Measurements from ENCODE around the gene ASB16. TPM values are rescaled to one million over a fixed set of nuclear protein-coding genes. Genes with fewer than 3 reads are reported as not detected.

ASB16 gene
- total and polyA plus RNA-seq, 9 of the 15 experiments (the other 6 are each of a cell fraction or from before 2014, with no cell fraction given) = 0.03 to 0.07 TPM; not detected in 7

DNA sequence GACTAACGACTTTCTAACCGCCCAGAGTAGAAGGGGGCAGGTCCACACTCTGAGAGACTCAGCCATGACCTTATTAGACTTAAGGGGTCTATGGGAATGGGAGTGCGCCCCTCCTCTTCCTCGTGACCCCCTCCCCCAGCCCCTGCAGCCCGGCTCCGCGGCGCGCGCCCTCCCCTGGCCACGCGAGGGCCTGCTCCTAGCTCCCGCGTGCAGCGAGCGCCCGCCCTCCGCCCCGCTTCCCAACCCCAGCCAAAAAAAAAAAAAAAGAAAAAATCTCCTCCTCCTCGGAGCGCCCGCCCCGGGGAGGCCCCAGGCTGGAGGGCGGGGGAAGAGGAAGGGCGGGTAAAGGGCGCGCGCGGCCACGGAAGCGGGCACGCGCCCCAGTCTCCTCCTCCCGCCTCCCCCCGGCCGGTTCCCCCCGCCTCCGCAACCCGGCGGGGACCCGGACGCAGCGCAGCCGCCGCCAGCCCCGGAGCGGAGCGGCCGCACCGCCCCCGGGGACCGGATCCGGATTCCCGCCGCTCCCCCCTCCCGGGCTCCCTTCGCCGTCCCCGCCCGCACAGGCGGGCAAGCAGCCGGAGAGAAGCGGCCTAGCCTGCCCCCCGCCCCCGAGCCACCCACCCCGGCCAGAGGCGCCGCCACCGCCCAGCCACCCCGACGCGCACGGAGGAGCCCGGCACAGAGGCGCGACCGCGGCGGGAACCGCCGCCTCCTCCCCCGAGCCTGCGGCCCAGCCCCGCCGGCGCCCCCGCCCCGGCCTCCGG is 48.0 kb downstream of the ASB16 start (continued):
- TF ChIP-seq, protein P1, sequence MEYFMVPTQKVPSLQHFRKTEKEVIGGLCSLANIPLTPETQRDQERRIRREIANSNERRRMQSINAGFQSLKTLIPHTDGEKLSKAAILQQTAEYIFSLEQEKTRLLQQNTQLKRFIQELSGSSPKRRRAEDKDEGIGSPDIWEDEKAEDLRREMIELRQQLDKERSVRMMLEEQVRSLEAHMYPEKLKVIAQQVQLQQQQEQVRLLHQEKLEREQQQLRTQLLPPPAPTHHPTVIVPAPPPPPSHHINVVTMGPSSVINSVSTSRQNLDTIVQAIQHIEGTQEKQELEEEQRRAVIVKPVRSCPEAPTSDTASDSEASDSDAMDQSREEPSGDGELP (CRISPR knock-in tag; IDR thresholded peaks at IDR 0.05; ENCODE audit: borderline replicate concordance) = peak; percentile 42; the same call in 1 of the 2 replicates
- no peak for TF ChIP-seq ZNF41 (CRISPR knock-in tag; conservative IDR thresholded peaks at IDR 0.05)
- TF ChIP-seq TCF7 (IDR thresholded peaks at IDR 0.05; ENCODE audit: borderline replicate concordance) = no peak
- TF ChIP-seq BHLHE40 (IDR thresholded peaks at IDR 0.05; ENCODE audit: low read length) = no peak; the same call in 1 of the 2 replicates
- no peak for TF ChIP-seq ZNF23 (CRISPR knock-in tag; IDR thresholded peaks at IDR 0.05)
- TF ChIP-seq ZNF77 (CRISPR knock-in tag; IDR thresholded peaks at IDR 0.05) = no peak
- TF ChIP-seq CBX1 (IDR thresholded peaks at IDR 0.05; ENCODE audit: low read depth) = 0 out of 2 replicates have a peak, but pooled peaks have one; percentile 8
- TF ChIP-seq, protein P2, sequence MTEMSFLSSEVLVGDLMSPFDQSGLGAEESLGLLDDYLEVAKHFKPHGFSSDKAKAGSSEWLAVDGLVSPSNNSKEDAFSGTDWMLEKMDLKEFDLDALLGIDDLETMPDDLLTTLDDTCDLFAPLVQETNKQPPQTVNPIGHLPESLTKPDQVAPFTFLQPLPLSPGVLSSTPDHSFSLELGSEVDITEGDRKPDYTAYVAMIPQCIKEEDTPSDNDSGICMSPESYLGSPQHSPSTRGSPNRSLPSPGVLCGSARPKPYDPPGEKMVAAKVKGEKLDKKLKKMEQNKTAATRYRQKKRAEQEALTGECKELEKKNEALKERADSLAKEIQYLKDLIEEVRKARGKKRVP (CRISPR knock-in tag; IDR thresholded peaks at IDR 0.05) = no peak
- TF ChIP-seq ZNF445 (CRISPR knock-in tag; IDR thresholded peaks at IDR 0.05; ENCODE audit: low read depth) = no peak
- TF ChIP-seq POLR3G (IDR thresholded peaks at IDR 0.05; ENCODE audit: extremely low read depth, insufficient read length, insufficient replicate concordance) = no peak
- 0 out of 4 replicates have a peak, but pooled peaks of 1 of the 2 experiments have one; percentile 39 for TF ChIP-seq SIN3A (IDR thresholded peaks at IDR 0.05; ENCODE audit: borderline replicate concordance in 2 of 2, control insufficient read depth in 1 of 2, low read depth in 2 of 2, low read length in 2 of 2)
- no peak for TF ChIP-seq ETV1 (tag; conservative IDR thresholded peaks at IDR 0.05; ENCODE audit: low read depth)
- TF ChIP-seq, protein P3, sequence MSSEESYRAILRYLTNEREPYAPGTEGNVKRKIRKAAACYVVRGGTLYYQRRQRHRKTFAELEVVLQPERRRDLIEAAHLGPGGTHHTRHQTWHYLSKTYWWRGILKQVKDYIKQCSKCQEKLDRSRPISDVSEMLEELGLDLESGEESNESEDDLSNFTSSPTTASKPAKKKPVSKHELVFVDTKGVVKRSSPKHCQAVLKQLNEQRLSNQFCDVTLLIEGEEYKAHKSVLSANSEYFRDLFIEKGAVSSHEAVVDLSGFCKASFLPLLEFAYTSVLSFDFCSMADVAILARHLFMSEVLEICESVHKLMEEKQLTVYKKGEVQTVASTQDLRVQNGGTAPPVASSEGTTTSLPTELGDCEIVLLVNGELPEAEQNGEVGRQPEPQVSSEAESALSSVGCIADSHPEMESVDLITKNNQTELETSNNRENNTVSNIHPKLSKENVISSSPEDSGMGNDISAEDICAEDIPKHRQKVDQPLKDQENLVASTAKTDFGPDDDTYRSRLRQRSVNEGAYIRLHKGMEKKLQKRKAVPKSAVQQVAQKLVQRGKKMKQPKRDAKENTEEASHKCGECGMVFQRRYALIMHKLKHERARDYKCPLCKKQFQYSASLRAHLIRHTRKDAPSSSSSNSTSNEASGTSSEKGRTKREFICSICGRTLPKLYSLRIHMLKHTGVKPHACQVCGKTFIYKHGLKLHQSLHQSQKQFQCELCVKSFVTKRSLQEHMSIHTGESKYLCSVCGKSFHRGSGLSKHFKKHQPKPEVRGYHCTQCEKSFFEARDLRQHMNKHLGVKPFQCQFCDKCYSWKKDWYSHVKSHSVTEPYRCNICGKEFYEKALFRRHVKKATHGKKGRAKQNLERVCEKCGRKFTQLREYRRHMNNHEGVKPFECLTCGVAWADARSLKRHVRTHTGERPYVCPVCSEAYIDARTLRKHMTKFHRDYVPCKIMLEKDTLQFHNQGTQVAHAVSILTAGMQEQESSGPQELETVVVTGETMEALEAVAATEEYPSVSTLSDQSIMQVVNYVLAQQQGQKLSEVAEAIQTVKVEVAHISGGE (CRISPR knock-in tag; IDR thresholded peaks at IDR 0.05) = peak in 1 of 3 experiments; percentile 76; a peak in 2 of 6 replicates
- no peak for TF ChIP-seq NR3C1 (CRISPR knock-in tag; IDR thresholded peaks at IDR 0.05)
- TF ChIP-seq NONO (IDR thresholded peaks at IDR 0.05; ENCODE audit: low read depth in 2 of 2, low read length in 1 of 2) = no peak; a peak in 1 of 4 replicates
- no peak for TF ChIP-seq ZNF311 (CRISPR knock-in tag; IDR thresholded peaks at IDR 0.05)
- TF ChIP-seq IRF2 (CRISPR knock-in tag; IDR thresholded peaks at IDR 0.05) = no peak
- TF ChIP-seq ZNF124 (CRISPR knock-in tag; IDR thresholded peaks at IDR 0.05) = no peak
- no peak for TF ChIP-seq ZNF121 (CRISPR knock-in tag; conservative IDR thresholded peaks at IDR 0.05)
- TF ChIP-seq ZNF75A (CRISPR knock-in tag; IDR thresholded peaks at IDR 0.05) = no peak
- TF ChIP-seq, protein P4, sequence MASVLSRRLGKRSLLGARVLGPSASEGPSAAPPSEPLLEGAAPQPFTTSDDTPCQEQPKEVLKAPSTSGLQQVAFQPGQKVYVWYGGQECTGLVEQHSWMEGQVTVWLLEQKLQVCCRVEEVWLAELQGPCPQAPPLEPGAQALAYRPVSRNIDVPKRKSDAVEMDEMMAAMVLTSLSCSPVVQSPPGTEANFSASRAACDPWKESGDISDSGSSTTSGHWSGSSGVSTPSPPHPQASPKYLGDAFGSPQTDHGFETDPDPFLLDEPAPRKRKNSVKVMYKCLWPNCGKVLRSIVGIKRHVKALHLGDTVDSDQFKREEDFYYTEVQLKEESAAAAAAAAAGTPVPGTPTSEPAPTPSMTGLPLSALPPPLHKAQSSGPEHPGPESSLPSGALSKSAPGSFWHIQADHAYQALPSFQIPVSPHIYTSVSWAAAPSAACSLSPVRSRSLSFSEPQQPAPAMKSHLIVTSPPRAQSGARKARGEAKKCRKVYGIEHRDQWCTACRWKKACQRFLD (CRISPR knock-in tag; IDR thresholded peaks at IDR 0.05) = 0 out of 2 replicates have a peak, but pooled peaks have one; percentile 66
